Stimulated activated CD4-positive, alpha-beta T cell treated with anti-CD3 and anti-CD28 coated beads, Interleukin-4, amount 100 ng/mL, for 4 hours (primary cell): Measurements from ENCODE around the gene NAMPT.

Experiments used
- DNase-seq, 2 experiments: peaks; one replicate each; pipeline ENCODE4 v3.0.0-alpha.2; 2020

The NAMPT gene

GRCh38 chr7:106270122-106270977, 14.4 kb downstream of the NAMPT start:
- DNase-seq, result no peak

GRCh38 chr7:106269254-106269961, 15.4 kb downstream of the NAMPT start:
- no peak for DNase-seq

- no peak for DNase-seq
Observed at GRCh38 chr7:106265133-106265532, 19.6 kb downstream of the NAMPT start.

GRCh38 chr7:106262221-106262881, 22.4 kb downstream of the NAMPT start:
- no peak for DNase-seq

GRCh38 chr7:106260136-106260561, 24.6 kb downstream of the NAMPT start:
- DNase-seq, result no peak

- DNase-seq, result no peak
Observed at GRCh38 chr7:106258789-106259188, 26.0 kb downstream of the NAMPT start.

- DNase-seq, result no peak
Observed at GRCh38 chr7:106257752-106258151, 27.0 kb downstream of the NAMPT start.

- no peak for DNase-seq
Observed at GRCh38 chr7:106256144-106256543, 28.6 kb downstream of the NAMPT start.

- DNase-seq, result no peak
Observed at GRCh38 chr7:106255246-106255645, 29.5 kb downstream of the NAMPT start.

- DNase-seq, result no peak
Observed at GRCh38 chr7:106254525-106255116, 30.2 kb downstream of the NAMPT start.

GRCh38 chr7:106252568-106252967, 32.2 kb downstream of the NAMPT start:
- DNase-seq, result no peak

GRCh38 chr7:106249488-106249887, 35.3 kb downstream of the NAMPT start:
- DNase-seq, result no peak

- DNase-seq, result no peak
Observed at GRCh38 chr7:106248600-106248999, 36.2 kb downstream of the NAMPT start.

GRCh38 chr7:106247841-106248240, 36.9 kb downstream of the NAMPT start:
- DNase-seq, result no peak

GRCh38 chr7:106246902-106247711, 37.7 kb downstream of the NAMPT start:
- no peak for DNase-seq

- no peak for DNase-seq
Observed at GRCh38 chr7:106243893-106244292, 40.9 kb downstream of the NAMPT start.

GRCh38 chr7:106239406-106239805, 45.4 kb downstream of the NAMPT start:
- no peak for DNase-seq

- no peak for DNase-seq
Observed at GRCh38 chr7:106238830-106239229, 46.0 kb downstream of the NAMPT start.

- DNase-seq, result no peak
Observed at GRCh38 chr7:106236065-106236464, 48.7 kb downstream of the NAMPT start.

GRCh38 chr7:106234425-106234824, 50.4 kb downstream of the NAMPT start:
- no peak for DNase-seq

GRCh38 chr7:106231856-106232490, 52.8 kb downstream of the NAMPT start:
- no peak for DNase-seq

- no peak for DNase-seq
Observed at GRCh38 chr7:106225856-106226255, 58.9 kb downstream of the NAMPT start.
